A673 (cell line): ENCODE measurements around the gene ADAM11.

Experiments
- EZH2 ChIP-seq: fragments of 200-600 bp; sonication (generic); IDR thresholded peaks from 2 replicates; pipeline ENCODE4 v1.6.1; 2017; ENCODE audit warnings: borderline replicate concordance, low read depth, mild to moderate bottlenecking, mixed read lengths, antibody characterized with exemption, low read length; ENCODE audit not compliant: poor library complexity, severe bottlenecking
- TF ChIP-seq, protein P1 (sequence below): fragments of 300-800, 200-600 bp; sonication (generic); conservative IDR thresholded peaks from 2 replicates; pipeline ENCODE4 v1.5.1; 2017; ENCODE audit warnings: low read depth, mild to moderate bottlenecking, antibody characterized with exemption, low read length, moderate library complexity, mixed read lengths

- no peak for TF ChIP-seq EZH2
- TF ChIP-seq, protein P1, sequence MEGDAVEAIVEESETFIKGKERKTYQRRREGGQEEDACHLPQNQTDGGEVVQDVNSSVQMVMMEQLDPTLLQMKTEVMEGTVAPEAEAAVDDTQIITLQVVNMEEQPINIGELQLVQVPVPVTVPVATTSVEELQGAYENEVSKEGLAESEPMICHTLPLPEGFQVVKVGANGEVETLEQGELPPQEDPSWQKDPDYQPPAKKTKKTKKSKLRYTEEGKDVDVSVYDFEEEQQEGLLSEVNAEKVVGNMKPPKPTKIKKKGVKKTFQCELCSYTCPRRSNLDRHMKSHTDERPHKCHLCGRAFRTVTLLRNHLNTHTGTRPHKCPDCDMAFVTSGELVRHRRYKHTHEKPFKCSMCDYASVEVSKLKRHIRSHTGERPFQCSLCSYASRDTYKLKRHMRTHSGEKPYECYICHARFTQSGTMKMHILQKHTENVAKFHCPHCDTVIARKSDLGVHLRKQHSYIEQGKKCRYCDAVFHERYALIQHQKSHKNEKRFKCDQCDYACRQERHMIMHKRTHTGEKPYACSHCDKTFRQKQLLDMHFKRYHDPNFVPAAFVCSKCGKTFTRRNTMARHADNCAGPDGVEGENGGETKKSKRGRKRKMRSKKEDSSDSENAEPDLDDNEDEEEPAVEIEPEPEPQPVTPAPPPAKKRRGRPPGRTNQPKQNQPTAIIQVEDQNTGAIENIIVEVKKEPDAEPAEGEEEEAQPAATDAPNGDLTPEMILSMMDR = no peak
Measured at GRCh38 chr17:44807817-44808155, 49.0 kb downstream of the ADAM11 start.
